Islet of Langerhans (tissue), 1 donor: ENCODE measurements around the gene PCSK9.
"Not testable (repeated sequence)": the region's sequence is repeated elsewhere in the genome, so short reads cannot be mapped to it uniquely, and the experiment has no call there.

Experiments used
- FAIRE-seq: peaks from one replicate; lab custom pipeline; 2011; peaks lifted over from hg19 to GRCh38; lab: Jason Lieb, UNC

The PCSK9 gene

GRCh38 chr1:55010194-55010886 lies 29.0 kb upstream of the PCSK9 start:
- FAIRE-seq: no peak

- no peak for FAIRE-seq
These were observed 28.5 kb upstream of the PCSK9 start for GRCh38 chr1:55010887-55011217.

GRCh38 chr1:55012661-55013060 lies 26.7 kb upstream of the PCSK9 start:
- no peak for FAIRE-seq

- no peak for FAIRE-seq
These were observed 24.2 kb upstream of the PCSK9 start for GRCh38 chr1:55015123-55015522.

- FAIRE-seq: no peak
These were observed 23.4 kb upstream of the PCSK9 start for GRCh38 chr1:55015731-55016620.

- FAIRE-seq: no peak
These were observed 21.0 kb upstream of the PCSK9 start for GRCh38 chr1:55018395-55018794.

GRCh38 chr1:55021942-55022546 lies 17.3 kb upstream of the PCSK9 start:
- no peak for FAIRE-seq

GRCh38 chr1:55024163-55024562 lies 15.2 kb upstream of the PCSK9 start:
- not testable (repeated sequence) for FAIRE-seq

GRCh38 chr1:55026682-55027081 lies 12.7 kb upstream of the PCSK9 start:
- FAIRE-seq: not testable (repeated sequence)

- not testable (repeated sequence) for FAIRE-seq
These were observed 8.2 kb upstream of the PCSK9 start for GRCh38 chr1:55031098-55031497.

- no peak for FAIRE-seq
These were observed 6.1 kb upstream of the PCSK9 start for GRCh38 chr1:55033265-55033614.

GRCh38 chr1:55034476-55035133 lies 4.7 kb upstream of the PCSK9 start:
- FAIRE-seq: no peak

- no peak for FAIRE-seq
These were observed 3.4 kb upstream of the PCSK9 start for GRCh38 chr1:55035904-55036303.

GRCh38 chr1:55037733-55038551 lies 1.4 kb upstream of the PCSK9 start:
- FAIRE-seq: no peak

- FAIRE-seq: no peak
These were observed 853 bp upstream of the PCSK9 start for GRCh38 chr1:55038552-55038838.

- no peak for FAIRE-seq
These were observed 390 bp upstream of the PCSK9 start for GRCh38 chr1:55038974-55039341.

GRCh38 chr1:55040083-55040932 lies 960 bp downstream of the PCSK9 start:
- FAIRE-seq: no peak

- FAIRE-seq: no peak
These were observed 1.7 kb downstream of the PCSK9 start for GRCh38 chr1:55040933-55041494.

- no peak for FAIRE-seq
These were observed 2.3 kb downstream of the PCSK9 start for GRCh38 chr1:55041613-55042012.

GRCh38 chr1:55043011-55043410 lies 3.7 kb downstream of the PCSK9 start:
- no peak for FAIRE-seq

- FAIRE-seq: no peak
These were observed 4.4 kb downstream of the PCSK9 start for GRCh38 chr1:55043726-55044125.
